NCI-H748 treated with DMSO at 0.1 percent for 48 hours (cell line): ENCODE data around the gene GNG11.
"Not testable (repeated sequence)": the region's sequence is repeated elsewhere in the genome, so short reads cannot be mapped to it uniquely, and the experiment has no call there.

Experiments used
- DNase-seq: peaks from one replicate; lab custom pipeline; 2025; lab: John Stamatoyannopoulos, UW

GNG11 gene

DNA sequence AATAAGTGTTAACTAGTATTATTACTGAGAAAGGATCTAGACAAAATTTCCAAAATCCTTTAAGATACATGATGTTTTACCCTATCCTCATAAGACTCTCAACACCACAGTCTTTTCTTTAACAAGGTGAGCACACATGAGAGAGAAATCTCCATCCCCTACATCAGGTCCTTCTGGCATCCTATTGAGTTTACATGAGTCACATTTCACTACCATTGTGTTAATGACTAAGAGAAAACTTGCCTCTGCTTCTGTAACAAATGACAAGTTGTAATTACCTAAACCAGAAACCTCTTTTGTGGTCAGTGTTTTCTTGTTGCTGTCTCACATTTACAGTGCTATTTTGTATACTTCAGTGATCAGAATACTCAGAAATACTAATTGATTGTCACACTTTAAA, 9.9 kb upstream of the GNG11 start:
- DNase-seq, result not testable (repeated sequence)

DNA sequence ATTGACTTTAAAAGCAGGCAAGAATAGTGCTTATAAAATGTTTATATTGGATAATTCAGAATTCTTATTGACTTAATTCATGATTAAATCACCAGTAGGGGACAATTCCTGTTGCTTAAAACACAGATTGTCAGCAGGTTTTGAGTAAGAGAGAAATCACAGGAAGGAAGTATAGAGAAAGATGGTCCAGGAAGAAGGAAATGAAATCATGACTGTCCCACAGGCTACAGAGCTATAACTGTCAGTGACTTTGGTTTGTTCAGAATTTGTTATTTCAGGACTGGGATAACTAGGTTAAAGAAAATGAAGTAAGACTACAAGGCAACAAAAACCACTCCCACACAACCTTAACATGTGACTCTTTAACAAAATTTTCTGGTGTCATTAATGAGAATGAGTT, 8.3 kb upstream of the GNG11 start:
- no peak for DNase-seq

DNA sequence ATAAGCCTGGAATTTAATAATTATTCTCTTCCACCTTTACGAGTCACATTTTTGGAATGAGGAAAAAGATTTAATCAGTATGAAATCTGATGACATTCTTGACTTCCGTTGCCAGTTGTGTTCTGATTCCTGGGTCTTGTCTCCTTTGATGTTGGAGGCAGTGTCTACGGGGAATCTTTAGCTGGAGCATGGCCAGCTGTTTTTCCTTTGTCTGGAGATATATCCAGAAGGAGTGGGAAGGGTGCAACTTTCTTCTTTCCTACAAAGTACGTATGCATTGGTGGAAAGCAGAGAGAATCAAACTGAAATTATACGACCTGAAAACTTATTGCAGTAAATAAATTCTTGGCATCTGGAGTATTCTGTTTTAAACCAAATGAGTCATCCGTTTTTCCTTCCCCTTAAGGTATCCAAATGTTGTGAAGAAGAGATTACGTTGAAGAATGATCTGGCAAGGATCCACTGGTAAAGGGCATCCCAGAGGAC, 6.9 kb upstream of the GNG11 start:
- DNase-seq, result no peak

DNA sequence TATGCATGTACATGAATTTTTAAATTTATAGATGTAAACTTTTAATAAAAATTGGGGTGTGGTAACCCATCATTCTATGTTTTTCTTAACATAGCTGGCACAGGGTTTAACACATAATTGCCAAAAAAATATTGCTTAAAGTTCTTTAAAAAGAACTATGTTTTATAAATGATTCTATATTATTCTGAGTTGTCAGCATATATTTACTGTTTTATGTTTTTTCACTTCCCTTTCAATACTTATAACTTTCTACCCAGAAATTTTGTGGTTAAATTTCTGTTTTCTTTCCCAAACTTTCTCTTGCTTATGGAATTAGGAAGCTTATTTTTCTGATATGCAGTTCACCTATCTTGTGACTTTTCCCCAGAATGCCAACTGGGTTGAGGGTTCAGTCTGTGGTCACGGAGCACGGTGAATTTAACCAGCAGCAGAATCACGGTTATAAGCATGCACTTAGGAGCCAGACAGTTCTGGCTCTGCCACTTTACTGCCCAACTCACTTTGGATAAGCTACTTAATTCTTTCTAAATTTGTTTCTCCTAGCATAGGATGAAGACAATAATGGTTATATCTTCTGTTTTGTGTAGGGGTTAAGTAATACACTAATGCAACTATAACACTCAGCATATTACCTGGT, 6.2 kb upstream of the GNG11 start:
- DNase-seq, result not testable (repeated sequence)

DNA sequence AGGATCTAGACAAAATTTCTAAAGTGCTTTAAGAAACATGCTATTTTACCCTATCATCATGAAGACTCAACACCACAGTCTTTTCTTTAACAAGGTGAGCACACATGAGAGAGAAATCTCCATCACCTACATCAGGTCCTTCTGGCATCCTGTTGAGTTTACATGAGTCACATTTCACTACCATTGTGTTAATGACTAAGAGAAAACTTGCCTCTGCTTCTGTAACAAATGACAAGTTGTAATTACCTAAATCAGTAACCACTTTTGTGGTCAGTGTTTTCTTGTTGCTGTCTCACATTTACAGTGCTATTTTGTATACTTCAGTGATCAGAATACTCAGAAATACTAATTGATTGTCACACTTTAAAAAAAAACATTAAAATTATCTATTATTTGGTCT, 5.6 kb upstream of the GNG11 start:
- DNase-seq, result not testable (repeated sequence)

DNA sequence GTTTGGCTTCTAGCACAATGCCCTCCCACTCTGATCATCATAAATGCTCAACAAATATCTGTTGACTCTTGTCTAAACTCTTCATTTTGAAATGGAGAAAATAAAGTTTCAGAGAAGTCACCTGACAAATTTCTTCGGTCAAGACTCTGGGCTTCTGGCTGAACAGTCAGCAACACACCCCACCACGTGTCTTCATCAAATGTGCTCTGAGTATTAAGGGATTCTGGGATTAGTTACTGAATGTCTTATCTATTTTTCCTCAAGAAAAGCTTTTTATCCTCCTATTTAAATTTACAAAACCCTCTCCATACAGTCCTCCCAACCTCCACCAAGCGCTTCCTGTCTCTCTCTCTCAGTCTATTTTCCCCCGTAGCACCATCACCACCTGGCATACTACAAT, 5.2 kb upstream of the GNG11 start:
- not testable (repeated sequence) for DNase-seq

DNA sequence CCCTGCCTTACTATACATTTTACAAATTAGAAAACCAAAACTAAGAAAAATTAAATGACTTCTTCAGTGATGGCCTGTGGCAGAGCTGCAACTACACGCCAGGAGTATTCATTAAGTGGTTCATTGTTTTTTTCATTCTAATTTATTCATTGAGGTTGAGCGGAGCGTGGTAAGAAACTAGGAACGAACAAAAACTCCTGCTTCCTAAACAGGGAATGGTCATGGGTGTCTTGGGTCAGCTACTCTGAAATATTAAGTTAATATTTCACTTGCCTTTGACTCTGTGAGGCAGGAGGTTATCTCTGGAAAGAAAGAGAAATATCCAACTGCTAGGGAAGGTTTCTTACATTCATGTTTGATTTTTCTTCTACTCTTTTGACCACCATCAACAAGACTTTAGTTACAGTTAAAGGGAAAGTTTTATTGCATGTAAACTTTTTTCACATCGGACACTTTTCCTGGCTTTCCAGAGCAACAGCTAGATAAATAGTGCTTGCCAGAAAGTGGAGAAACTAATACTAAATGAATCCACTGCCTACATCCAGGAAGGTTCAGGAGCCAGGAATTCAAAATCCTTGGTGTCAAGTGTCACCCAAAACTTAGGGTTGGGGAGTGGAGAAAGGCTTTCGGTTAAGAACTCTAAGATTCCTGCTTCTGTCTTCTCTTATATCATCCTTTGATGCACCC, 896 bp upstream of the GNG11 start:
- DNase-seq, result no peak

DNA sequence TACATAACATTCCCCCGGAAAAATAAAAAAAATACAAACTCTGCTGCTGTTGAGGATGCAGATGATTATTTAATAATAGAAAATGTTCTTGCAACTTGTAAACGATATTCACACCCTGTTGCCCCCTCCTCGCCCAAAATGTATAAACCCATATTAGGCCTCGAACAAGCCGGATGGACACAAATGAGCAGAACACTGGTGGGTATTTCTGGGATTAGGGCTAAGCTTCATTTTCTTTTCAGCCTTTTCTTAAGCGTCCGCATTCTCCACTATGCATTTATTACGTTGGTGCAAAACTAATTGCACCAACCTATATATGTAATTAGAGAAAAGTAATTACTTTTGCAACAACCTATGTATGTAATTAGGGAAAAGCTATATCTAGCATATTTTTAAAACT, 349 bp upstream of the GNG11 start:
- no peak for DNase-seq

DNA sequence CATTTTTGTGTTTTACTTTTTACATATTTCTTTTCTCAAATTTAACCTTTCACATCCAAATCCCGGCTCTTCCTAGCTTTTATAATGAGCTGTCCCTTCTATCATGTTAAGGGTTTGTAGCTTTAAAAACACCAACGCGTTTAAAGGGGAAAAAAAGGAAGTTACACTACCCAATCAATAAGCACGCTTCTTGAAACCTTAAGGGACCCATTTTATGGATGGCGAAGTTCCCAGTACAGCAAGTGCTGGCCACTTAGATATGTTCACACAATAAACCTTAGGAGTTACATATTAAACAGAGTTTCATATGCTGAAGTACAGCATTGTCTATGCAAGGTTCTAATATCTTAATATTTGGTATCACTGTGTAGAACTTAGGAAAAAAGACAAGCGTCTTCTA, 1.8 kb downstream of the GNG11 start:
- no peak for DNase-seq

DNA sequence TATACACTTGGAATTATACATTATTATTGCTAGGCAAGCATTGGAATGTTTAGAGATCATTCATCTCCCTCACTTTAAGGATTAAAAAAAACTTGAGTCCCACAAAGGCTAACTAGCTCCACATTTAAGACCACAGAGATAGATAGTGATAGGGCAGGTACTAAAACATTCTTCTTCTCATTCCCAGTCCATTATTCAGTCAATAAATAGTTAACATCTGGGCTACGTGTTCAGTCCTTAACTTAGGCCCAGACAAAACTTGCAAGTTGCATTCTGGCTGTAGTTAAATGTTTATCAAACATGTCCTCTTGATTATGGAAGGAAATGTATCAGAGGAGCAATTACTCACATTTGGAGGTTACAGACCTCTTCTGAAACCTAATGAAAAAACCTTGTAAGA, 2.4 kb downstream of the GNG11 start:
- DNase-seq, result no peak

DNA sequence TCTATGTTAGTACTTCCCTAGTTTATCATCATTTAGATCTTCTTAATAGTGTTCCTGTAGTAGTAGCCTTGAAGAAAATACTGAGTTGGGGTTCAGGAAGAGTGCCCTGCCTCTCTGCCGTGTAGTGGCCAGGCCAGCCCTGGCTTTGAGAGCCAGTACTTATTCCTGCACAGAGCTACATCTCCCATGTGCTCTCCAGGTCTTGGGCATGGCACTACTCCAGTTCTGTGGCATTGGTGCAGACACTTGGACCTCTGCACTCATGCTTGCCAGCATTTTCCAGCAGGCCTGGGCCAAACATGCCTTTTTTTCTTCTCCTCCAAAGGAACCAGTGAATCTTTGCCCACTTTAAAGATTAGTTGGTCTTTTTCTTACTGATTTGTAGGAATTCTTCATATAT, 5.3 kb downstream of the GNG11 start:
- no peak for DNase-seq

DNA sequence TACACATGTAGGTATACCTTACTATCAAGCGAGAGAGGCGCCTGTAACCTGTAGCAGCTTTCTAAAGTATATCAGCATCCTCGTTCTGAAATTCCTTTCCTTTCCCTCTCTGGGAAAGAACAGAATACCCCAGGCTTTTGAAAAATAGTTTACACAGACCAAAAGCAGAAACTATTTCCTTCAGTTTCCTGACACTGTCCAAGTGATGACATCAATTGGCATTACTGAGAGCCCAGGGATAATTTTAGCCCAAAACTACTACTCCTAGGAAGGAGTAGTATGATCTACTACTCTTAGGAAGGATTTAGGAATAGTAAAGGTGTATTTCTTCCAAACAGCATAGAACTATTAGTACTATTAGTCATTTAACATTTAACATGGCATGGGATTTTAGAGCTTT, 6.0 kb downstream of the GNG11 start:
- DNase-seq, result no peak

DNA sequence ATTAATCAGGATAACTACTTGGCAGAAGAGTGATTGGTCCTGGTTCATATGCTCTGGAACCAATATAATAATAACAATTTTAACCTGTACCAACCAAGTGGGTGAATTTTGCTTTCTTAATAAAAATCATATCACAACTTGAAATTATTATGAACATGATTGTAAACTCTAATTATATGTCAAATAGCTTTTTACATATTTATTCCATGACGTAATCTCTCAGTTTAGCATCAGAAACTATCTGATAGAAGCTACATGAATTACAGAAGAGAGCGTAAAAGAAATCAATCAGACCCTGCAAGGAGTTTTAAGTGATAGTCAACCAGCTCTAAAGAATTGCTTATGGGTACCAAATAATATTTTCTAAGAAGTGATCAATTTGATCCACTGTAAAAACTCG, 10.1 kb downstream of the GNG11 start:
- no peak for DNase-seq

DNA sequence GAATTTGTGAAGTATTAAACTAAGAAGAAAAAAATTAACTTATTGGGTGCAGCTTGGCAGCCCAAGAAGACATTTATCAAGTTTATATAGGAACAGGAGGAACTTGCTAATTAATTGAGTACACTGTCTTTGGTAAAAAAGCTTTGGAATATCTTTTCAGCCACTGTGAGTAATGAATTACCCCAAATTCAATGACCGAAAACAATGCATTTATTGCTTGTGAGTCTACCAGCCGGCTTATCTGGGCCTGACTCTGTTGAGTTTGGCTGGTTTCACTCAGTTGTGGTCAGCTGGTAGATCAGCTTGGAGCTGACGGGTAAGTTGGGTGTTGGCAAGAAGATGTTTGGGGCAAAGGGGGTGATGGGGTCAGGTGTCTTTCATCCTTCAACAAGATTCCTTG, 11.6 kb downstream of the GNG11 start:
- DNase-seq, result no peak

DNA sequence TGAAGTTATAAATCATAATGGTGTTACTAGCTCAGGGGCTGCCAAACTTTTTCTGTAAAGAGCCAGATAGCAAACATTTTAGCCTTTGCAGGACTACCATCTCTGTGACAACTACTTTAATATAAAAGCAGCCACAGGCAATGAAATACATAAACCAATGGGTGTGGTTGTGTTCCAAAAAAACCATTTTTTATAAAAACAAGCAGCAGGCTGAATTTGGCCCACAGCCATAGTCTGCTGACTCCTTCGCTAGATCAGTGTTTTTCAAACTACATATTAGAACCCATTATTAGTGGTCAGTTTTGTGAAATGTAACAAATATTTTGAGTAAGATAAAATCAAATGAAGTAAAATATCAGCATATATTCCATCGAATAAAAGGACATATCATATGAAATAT, 13.6 kb downstream of the GNG11 start:
- no peak for DNase-seq

DNA sequence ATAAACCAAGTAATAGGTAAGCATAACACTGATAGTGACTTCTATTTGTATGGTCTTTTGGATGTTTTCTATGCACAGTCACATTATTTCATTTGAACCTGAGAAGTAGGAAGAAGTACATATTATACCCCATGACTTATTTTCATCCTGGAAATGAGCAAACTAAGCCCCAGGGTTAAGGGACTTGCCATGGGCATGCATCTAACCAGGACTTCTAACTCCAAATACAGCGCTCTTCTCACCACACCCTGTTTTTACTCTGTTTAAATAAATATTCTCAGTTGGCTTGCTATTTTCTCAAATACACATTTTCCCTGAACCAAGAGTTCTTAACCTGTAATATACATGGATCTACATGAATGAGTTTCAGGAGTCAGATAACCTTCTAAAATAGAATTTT, 16.3 kb downstream of the GNG11 start:
- DNase-seq, result no peak

DNA sequence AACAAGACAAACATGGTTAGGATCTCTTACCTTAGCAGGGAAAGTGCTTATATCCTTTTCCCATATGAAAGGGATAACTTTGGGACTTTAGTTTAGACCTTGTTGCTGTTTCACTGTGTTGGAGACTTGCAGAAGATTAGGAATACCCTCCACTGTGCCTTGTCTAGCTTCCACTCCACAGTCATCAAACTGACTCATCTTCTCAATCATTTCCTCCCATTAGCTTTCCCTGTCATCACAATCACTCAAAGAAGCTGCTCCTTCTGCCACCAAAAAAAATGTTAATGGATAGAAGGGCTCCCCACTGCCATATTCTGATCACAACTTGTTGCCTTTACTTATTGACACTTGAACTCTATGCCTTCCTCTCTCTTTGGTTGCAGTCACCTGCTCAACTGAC, 16.8 kb downstream of the GNG11 start:
- no peak for DNase-seq

DNA sequence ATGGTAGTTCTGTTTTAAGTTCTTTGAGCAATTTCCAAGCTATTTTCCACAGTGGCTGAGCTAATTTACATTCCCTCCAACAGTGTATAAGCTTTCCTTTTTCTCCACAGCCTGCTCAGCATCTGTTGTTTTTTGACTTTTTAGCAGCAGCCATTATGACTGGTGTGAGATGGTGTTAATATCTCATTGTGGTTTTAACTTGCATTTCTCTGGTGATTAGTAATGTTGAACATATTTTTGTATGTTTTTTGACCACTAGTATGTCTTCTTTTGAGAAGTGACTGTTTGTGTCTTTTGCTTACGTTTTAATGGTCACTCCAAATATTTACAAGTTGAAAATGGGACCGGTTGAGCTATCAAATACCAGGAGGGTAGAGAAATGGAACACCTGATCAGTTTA, 20.4 kb downstream of the GNG11 start:
- DNase-seq, result no peak

DNA sequence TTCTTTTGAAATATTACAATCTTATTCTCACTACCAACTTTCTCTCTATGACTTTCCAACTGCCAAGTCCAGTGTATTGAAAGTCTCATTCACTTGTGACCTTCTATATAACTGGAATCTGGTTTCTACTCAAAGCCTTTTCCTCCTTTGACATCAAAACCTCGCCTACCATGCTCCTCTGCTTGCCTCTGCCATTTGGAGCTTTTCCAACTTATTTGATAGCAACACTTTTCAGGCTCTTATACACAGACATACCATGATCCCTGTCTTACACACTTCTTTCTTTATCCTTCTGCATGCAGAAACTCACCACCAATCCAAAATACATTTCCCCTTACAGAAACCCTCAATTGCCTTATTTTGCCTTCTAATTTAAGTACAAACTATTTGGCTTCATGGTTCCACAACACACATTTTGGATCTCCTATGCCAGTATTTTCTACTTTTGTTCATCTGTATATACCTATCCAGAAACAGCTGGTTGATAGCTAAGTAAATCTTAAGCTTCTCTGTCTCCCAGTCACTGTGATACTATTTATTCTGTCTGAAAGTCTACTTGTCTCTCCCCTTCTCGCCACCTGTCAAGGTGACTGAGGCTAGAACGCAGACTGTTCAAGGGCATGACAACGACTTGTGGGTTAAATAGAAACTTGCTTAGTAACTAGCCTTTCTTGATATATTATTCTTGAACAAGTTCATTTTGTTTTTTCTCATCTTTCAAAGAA, 22.4 kb downstream of the GNG11 start:
- DNase-seq, result no peak

DNA sequence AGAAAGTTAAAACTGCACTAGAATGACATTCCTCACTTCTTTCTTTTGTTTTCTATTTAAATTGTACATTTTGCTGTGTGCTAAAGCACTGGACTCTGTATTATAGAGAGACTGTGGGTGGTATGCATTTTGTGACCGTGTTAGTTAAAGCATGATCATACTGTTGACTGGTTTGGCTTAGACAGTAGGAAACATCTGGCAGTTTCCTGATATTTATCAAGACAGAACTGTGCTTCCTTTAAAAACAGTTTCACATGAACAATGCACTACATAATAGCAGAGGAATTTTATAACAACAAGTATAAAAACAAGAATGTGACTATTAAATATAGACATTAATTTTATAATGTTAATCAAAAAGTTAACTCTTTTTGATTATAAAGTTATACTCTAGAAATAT, 23.1 kb downstream of the GNG11 start:
- DNase-seq, result no peak

DNA sequence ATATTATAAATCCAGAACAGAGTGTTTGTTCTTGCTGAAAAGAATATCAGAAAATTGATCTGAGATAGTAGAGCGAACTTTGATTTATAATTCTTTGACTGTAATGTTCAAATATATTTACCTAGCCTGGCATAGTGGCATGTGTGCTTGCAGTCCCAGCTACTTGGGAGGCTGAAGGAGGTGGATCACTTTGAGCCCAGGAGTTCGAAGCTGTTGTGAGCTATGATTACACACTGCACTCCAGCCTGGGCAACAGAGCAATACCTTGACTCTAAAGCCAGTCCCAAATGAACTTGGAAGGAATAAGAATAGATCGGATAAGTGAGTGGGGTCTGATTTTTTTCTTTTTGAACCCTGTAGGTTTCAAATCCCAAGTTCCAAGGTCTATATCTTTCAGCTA, 23.5 kb downstream of the GNG11 start:
- no peak for DNase-seq

DNA sequence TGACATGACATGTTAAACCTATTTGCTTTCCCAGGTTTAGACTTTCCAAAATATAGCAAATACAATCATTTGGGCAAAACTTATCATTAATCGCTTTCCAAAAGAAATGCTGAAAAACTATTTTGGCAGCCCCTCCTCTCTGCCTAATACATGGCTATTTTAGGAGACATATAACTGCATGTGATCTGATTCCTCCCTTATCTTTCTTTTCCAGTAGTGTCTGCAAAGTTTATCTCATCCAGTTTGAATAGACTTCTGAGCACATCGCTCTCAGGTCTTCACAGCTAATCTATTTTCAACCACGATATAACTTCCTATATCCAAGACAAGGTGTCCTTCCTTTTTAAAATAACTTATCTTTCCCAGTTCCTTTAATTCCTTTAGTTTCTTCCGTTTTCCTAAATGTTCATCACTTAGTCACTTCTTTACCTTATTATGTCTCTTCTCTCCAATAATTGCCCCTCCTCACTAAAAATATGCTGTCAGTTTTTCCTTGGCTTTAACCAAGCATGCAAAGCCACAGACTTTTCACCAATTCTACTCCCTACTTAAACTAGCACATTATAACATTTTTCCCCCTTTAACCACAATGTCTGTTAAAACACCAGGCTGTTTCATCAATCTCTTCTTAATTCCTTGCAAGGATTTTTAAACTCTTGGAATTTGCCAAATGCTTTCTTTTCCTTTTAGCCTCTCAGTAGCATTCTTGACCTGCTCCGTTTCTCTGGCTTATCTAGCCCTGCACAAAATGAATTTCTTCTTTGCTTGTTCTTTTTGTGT, 24.4 kb downstream of the GNG11 start:
- no peak for DNase-seq

DNA sequence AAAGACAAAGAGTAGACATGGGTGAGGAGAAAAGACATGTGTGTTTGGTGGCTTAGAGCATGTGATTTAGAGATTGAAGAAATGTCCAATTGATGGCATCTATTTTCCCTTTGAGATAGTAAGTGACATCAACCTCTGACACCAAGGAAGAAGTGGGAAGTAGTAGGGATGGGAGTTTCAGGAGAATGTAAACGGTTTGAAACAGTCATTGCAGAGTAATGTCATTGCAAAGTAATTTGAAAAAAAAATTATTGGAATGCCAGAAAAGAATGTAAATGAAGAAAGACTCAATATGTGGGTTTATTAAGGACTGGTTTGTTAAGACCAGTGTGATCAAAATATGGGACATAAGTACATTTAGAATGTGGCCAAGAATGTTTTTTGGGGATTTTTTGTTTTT, 26.6 kb downstream of the GNG11 start:
- DNase-seq, result no peak
